ENCODE results near the gene PHACTR3.
A peak's percentile ranks its signal among the peaks of the same experiment; 100 is the strongest.

Gene PHACTR3

DNA sequence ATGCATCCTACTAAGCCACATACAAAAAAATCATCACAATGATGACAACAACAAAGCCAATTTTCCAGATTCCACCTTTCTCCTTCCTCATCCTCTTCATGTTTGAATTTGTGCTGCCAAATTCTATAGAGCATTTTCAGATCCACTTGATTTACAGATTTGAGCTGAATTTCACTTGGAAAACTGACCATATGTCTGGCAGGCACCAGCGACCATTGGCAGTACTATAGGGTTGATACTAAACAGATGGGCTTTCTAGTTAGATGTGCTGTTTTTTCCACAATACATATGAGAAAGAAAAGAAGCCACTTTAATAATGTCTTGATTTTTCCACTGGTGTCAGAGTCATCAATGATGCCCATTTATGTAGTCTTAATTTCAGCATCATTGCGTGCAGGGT is 127.0 kb downstream of the PHACTR3 start:
- no peak for DNase-seq (ENCODE audit: low spot score)

DNA sequence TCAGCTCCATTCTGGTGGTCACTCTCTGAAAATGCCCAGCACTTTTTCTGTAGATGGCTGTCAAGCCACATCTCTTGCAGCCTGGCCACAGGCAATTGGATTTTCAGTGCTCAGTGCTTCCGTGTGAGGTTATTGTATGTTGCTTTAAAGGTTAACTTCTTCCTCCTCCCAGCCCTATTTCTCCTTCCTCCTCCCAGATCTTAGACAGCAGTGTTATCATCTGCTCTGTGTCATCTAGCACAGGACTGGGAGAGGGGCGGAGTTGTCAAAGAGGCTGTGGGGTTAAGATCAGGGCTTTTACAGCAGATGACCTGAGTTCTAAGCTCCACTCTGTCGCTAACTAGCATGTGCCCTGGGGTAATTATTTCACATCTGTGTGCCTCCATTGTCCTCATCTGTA is 129.0 kb downstream of the PHACTR3 start:
- no peak for DNase-seq (ENCODE audit: low spot score)

DNA sequence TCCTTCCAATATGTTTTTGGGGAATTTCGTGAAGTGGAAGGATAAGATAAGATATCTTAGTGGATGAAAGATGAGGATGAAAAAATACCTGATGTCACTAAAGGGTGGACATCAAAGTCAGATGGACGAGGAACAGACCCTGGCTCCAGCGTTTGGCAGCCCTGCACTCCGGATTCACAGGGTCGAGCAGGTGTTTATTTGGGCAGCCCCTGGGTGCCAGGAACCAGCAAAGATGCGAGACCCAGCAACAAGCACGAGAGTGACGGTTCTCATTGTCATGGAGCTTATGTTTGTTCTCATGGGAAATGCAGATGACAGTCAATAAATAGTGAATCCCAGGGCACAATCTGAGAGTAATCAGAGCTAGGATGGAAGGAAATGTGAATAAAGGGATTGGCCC is 131.1 kb downstream of the PHACTR3 start:
- no peak for DNase-seq (ENCODE audit: low spot score)

DNA sequence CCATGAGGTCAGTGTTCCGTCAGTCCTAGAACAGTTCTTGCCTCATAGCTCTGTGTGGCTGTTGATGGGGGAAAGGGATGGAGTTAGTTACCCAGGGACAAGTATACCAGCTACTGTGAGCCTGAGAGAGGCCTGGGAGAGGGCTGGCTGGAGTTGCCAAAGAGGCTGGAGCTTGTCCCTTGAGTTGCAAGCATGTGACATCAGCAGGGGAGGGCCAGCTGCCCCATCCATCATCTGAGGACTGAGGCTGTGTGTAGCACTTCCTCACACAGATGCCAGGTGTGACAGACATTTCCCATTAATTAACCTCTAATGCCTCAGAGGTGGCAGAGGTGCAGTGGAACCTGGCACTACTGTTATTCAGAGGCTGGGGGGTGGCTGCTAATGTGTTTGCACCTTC is 131.6 kb downstream of the PHACTR3 start:
- DNase-seq (ENCODE audit: low spot score) = no peak

DNA sequence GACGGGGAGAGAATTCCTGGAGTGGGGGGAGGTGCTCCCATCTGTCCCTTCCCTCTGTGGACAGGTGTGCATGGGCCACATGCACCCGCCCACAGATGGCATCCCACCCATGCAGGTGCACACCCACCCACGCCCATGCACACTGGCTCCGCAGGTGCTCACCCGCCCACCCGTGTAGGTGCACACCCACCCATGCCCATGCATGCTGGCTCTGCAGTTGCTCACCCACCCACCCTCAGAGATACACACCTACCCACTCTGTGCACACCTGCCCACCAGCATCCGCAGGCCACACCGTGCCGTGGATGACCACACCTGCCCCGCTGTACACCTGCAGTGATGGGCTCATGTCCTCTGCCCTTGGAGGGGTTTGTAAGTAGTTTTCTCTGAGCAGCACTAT is 132.0 kb downstream of the PHACTR3 start:
- DNase-seq (ENCODE audit: low spot score) = no peak

DNA sequence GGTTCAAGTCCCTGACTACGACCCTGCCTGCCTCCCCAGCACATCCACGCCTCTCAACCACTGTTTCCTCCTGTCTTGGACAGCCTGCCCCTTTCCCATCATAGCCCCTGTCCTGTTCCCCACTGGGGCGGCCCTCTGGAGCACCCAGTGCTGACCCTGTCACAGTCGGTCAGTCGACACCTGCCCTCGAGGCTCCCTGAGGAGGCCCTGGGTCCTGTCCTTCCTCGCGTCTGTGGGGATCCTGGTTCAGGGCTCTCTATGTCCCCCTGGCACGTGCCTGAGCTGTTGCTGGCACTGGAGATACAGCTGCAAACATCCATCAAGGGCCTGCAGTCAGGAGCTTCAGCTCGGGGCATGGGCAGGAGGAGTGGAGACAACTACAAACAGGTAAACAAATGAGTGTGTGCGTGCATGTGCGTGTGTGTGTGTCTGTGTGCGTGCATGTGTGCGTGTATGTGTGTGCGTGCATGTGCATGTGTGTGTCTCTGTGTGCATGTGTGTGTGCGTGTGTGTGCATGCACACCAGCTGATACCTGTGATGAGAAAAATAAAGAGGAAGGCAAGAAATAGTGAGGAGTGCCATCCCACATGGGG is 132.8 kb downstream of the PHACTR3 start:
- no peak for DNase-seq (ENCODE audit: low spot score)

DNA sequence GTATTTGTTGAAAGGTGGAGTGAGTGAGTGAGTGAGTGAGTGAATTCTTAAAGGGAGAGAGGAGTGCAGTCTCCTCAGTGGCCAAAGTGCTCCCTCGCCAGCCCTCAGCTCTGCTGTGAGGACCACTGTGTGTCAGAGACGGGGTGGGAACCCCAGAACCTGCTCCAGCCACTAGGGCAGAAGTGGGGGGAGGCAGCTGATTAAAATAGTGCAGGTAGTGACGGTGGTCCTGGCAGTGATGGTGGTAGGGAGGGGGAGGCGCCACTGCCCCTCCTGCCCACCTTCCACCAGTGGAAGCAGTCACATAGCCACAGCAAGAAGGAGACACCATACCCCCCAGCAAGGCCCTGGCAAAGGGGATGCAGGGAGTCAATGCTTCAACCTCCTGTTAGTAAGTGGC is 133.5 kb downstream of the PHACTR3 start:
- no peak for DNase-seq (ENCODE audit: low spot score)

DNA sequence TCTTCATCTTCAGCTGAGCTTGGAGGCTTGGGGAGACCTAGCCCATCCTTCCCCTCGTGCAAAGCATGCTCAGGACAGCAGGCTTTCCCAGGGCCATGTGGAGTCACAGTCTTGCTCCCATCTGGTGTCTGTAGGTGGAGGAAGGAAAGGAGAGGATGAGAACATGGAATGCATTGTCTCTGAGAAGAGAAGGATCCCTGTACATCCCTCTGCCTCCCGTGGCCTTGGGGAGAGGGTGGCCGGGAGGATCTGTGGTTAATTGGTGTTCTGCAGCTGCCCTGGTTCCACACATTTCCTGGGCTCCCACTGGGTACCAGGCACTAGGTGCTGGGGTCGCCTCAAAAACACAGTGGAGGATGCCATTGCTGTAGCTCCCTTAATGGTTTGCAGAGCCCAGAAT is 134.5 kb downstream of the PHACTR3 start:
- no peak for DNase-seq (ENCODE audit: low spot score)

DNA sequence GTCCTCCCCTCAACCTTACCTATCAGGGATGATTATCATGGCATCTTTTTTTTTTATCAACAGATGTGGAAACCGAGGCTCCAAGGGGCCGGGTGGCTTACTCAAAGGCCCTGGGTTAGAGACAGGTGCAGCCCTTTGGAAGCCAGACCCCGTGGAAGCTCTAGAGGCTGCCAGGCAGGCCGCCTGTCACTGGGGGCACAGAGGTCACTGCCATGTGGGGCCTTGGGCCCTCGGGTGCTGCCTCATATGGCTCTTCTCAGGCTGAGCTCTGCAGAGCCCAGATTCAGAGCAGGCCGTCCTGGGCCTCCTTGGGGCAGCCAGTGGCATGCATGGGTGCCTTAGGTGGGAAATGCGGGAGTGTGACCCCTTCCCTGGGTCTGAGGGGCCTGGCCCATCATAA is 136.3 kb downstream of the PHACTR3 start:
- no peak for DNase-seq (ENCODE audit: low spot score)

DNA sequence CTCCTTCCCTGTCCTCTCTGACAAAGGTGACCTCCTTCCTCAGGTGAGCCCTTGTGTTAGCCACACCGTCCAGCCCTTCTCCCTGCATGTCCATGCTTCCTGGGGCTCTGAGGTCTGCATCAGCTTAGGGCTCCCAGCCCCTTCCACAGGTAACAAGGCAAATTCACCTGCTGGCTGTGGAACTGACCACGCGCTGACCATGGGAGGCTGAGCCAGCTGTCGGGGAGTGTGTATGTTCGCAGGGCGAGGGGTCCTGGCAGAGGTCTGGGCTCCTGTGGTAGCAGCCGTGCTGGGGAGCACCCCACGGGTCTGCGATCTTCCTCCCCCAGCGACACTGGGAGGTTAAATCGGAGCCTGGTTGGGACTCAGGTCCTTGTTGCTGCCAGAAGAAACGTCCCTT is 136.7 kb downstream of the PHACTR3 start:
- DNase-seq (ENCODE audit: low spot score) = no peak

DNA sequence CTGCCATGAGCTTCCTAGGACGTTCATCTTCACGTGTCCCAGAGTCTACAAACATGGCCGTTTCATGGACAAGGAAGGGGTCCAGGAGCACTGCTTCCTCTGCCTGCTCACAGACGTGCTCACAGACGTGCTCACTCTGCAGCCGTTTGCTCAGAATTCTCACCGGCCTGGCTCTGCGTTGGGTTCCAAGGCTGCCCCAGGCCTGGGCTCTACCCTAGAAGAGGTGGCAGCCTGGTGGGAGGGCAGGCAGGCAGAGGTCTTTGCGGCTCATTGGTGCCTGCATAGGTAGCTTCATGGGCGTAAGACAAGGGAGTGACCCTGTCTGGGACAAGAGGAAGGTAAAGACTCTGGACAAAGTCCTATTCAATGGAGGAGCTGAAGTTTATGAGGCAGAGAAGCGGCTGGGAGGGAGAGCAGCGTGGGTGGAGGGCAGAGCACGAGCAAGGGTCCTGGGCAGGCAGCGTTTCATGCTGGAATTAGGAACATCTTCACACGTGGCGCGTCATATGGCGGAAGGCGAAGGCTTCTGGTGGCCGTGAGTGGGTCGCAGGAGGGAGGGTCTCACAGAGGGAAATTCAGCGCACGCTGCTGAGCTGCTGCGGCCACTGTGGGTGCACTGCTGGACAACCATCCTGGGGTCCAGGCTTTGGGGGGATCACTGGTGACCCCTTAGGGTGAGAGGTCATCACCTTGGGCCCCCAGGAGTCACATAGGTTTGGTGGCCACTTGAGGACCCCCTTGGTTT is 138.2 kb downstream of the PHACTR3 start:
- no peak for DNase-seq (ENCODE audit: low spot score)

DNA sequence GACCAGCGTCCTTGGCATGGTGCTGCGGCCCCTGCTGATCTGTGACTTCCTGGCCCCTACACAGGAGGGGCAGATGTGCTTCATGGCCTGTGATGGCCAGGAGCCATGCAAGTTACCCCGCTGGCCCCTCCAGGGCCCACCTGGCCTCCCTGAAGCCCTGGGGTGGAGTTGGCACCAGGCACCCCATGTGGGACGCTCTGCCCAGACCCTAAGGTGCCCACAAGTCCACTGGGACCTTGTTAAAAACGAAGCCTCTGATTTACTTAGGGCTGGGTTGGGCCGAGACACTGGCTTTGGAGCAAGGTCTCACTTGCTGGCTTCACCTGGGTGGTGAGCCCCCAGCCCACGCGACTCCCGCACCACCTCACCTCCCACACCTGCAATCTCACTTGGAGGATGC is 139.0 kb downstream of the PHACTR3 start:
- DNase-seq (ENCODE audit: low spot score) = no peak

DNA sequence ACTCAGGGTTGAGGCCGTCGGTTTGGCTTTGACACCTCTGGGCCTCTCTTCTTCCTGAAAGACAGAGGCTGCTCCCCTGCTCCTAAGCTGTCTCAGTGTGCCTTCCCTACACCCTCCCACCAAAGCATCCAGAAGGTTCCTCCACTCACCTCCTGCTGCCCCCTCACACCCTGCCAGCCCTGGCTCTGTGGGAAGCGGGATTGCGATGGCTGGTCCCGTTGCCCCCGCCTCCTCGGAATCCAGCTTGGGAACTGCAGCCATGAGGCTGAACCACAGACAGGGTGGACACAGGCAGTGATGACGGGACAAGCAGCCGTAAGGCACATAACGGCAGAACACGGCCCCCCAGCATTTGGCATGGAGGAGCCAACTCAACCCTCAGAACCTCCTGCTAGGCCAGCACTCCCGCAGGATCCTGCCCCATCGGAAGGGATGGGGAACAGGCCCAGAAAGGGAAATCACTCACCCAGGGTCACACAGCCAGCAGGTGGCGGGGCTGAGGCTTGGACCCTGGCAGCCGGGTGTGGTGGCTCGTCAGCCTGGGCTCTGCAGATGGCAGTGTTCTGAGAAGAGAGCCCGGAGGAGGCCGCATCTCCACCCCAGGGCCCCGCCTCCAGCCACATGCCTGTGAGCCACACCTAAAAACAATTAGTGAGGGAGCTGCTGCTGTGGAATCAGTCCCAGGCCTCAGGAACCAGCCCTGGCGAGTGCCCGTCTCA is 139.6 kb downstream of the PHACTR3 start:
- peak; percentile 44 for DNase-seq (ENCODE audit: low spot score)

DNA sequence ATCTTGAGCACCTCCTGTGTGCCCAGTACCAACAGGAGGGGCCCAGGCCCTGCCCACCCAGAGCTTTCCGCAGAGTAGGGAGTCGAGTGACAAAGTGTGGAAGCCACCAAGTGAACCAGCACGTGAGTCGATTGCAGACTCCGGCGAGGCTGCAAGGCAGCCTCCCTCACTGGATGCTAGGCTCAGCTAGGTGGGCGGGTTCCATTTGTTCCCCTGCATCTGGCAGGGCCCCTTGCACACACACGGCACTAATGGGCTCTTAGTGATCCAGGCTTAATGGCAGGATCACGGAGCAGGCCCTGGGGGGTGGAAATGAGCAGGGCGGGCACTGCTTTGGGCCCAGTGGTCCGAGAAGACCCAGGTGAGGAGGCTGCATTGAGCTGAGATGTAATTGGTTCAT is 140.4 kb downstream of the PHACTR3 start:
- no peak for DNase-seq (ENCODE audit: low spot score)

DNA sequence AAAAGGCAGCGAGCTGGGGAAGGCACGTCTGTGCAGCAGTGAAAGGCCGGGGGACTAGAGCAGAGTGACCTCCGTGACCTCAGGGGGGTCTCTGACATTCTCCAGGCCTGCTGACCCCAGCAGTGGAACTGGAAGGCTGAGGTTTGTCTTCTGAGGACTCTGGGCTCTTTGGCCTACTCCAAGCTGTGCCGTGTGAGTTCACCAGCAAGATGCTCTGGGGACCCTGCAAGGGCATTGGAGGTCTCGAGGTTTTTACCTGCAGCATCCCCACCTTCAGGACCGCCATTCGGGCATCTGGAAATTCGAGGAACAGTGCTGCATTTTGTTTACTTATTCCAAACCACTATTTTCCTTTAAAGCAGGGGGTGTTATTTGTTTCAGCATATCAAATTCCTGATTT is 140.9 kb downstream of the PHACTR3 start:
- no peak for DNase-seq (ENCODE audit: low spot score)

DNA sequence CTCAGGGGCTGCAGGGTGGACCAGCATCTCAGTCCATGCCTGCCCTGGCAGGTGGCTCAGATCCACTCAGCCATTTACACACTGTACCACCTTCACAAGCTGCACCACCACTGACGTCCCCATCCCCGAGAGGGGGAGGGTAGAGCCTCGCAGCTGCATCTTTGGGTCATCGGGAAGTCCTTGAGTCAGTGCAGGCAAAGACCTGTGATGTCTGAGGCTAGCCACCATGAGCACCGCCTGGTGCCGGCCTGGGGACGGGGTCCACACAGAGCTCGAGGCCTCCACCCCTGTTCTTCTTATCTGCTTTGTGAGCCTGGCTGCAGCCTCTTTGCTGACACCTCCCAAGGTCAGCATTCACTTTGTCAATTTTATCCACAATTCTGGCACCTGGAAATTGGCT is 141.4 kb downstream of the PHACTR3 start:
- DNase-seq (ENCODE audit: low spot score) = no peak

DNA sequence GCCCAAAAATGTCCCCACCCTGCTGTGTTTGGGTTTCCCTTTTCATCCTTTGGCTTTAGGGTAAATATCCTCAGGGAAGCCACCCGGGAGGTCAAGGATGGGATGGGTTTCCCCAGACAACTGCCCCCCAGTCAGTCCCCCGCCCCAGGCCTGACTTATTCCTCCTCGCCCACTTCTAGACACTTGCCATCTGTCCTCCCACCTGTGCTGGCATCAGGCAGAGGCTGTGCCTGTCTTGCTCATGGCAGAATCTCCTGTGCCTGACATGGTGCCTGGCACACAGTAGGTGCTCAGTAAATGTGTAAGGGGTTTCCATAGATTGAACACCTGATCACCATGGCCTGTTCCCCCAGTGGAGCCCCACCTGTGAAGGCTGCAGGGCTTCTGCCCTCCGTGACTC is 141.8 kb downstream of the PHACTR3 start:
- DNase-seq (ENCODE audit: low spot score) = no peak

DNA sequence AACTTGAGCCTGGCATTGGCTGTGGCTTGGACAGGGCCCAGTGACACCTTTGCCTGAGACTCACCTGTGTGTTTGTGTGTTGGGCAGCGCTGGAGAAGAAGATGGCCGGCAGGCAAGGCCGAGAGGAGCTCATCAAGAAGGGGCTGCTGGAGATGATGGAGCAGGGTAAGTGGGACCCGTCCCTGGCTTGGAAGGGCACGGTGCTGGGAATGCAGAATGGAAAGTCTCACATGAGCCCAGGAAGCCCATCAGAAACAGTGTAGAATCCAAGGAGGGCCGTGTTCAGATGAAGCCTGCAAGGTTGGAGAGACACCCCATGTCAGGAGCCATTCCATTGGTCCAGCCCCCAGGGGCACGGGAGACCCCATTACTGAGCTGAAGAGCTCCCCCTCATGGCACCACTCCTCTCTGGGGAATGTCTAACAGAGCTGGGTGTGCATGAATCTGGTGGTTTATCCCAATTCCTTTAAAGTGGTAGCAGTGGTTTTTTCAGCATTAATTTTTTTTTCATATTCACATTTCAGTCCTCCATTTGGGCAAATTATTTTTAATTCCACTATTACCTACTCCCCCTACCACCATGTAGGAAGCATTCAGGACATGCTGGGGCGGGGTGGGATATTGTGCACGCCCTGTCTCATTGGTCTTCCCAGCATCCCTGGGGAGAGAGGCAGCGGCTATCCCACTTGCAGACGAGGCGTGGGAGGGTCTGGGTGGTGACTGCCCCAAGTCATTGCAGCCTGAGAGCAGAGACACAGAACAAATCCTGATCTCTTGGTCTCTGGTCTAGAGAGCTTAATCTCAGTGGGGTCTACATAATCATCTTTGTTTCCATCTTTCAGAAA is 143.6 kb downstream of the PHACTR3 start:
- DNase-seq (ENCODE audit: low spot score) = no peak

DNA sequence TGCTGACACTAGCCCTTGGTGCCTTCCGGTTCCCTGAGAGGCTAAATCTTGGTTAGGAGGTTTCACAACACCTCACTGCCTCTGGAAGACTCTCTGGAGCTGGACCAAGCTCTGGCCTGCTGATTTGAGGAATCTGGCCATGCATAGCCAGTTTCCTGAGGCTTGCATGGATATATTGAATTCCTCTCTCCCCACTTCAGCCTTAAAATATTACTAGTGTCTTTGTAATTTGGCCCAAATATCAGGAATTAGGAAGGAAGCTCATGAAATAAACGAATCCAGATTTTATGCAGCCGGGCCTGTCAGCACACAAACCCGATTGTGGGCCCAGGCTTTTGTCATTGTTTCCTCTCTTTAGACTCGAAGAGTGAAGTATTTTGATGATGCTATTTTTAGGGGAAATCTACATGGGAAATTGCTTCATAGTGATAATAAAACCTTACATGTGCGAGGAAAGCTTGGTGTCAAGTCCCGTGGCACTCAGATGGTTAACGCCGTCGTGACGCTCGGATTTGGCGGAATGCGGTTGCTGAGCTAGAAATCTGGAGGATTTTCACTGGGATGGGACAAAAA is 144.4 kb downstream of the PHACTR3 start:
- DNase-seq (ENCODE audit: low spot score) = peak; percentile 94

DNA sequence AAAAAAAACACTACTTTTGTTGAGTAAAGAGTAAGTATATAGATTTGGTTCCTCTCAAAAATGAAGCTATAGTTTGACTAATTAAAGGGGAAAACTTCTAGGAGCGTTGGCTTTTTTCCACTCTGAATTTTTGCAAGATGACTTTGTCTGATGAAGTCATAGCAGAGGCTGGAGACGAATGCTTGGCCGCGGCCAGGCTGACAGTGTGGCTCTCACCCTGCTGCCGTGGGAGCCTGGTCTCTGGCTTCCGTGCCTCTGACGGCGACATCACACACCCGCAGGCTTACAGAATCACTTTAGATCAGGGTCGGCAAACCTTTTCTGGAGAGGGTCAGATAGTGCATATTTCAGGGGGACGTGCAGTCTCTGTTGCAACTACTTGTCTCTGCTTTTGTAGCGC is 145.0 kb downstream of the PHACTR3 start:
- peak; percentile 91 for DNase-seq (ENCODE audit: low spot score)

DNA sequence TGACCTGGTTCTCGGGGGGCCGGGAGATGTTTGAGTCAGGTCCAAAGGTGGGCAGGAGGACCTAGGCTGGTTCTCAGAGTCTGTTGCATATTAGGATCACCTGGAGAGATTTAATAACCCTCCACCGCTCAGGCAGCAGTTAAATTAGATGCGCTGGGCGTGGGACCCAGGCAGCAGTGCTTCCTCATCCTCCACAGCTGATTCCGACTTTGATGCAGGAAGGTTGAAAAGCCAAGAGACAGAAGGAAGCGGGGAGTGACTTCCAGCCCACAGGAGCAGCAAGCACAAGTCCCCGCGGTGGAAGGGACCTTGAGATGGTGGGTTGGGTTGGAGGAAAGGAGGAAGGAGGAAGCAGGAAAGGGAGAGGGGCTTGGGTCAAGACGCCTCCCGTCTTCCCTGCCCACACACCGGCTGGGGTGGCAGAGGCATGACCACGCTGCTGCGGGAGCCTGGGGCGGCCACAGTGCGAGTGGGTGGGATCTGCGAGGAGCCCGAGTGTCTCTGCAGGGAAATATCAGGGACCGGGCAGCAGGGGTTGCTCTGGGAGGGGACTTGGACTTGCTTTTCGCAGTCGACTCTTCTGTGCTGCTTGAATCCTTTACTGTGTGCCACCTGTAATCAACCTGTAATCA is 146.0 kb downstream of the PHACTR3 start:
- DNase-seq (ENCODE audit: low spot score) = no peak

Measured in GM03348 (cell line).